Breast epithelium (tissue), 4 donors: Measurements from ENCODE around the gene AGAP1. TPM values are rescaled to one million over a fixed set of nuclear protein-coding genes. Genes with fewer than 3 reads are reported as not detected.

Experiments used
- DNase-seq, 2 donors: peaks; one replicate each; pipeline ENCODE4 v3.0.0-alpha.2; 2019; ENCODE audit warnings: low spot score in 2 of 2
- H3K27ac ChIP-seq, 2 donors: fragments of 200-600 bp; sonication (generic) in 1 of 2; one replicate each; pipeline ENCODE4 v1.5.1; 2016 to 2019; ENCODE audit warnings: mild to moderate bottlenecking in 1 of 2
- H3K27me3 ChIP-seq, 2 donors: fragments of 200-600 bp; sonication (generic) in 1 of 2; one replicate each; pipeline versions ENCODE4 v1.5.1 to v1.6.0; 2017 to 2019; ENCODE audit warnings: control low read depth in 1 of 2, mild to moderate bottlenecking in 1 of 2
- H3K36me3 ChIP-seq: fragments of 200-600 bp; one replicate; pipeline ENCODE4 v1.5.1; 2019
- H3K4me1 ChIP-seq, 2 donors: fragments of 200-600 bp; sonication (generic); one replicate each; pipeline ENCODE4 v1.5.1; 2016 to 2019; ENCODE audit warnings: control low read depth in 1 of 2
- H3K4me3 ChIP-seq, 3 donors: fragments of 200-600 bp; sonication (generic); 1 replicate in 2 of 3; 2 replicates in 1 of 3; pipeline ENCODE4 v1.5.1; 2016 to 2019; ENCODE audit warnings: mild to moderate bottlenecking in 3 of 3, moderate library complexity in 2 of 3
- H3K9me3 ChIP-seq, 2 donors: fragments of 200-600 bp; sonication (generic) in 1 of 2; one replicate each; pipeline ENCODE4 v1.5.1; 2016 to 2019; ENCODE audit warnings: control low read depth in 1 of 2
- CTCF ChIP-seq, 3 donors: fragments of 450-650 bp; IDR thresholded peaks; one replicate each; pipeline ENCODE4 v1.5.1; 2016 to 2017; ENCODE audit warnings: antibody characterized with exemption in 3 of 3, mild to moderate bottlenecking in 3 of 3, moderate library complexity in 3 of 3
- POLR2A ChIP-seq: fragments of 450-650 bp; IDR thresholded peaks from one replicate; pipeline ENCODE4 v1.6.1; 2016; ENCODE audit warnings: antibody characterized with exemption, mild to moderate bottlenecking, moderate library complexity
- POLR2AphosphoS5 ChIP-seq, 3 donors: sonication (generic); formaldehyde crosslinking; IDR thresholded peaks; one replicate each; pipeline ENCODE4 v1.6.1; 2017; ENCODE audit warnings: antibody characterized with exemption in 3 of 3
- intact Hi-C: fragments of 100-400 bp; cut with DNase I; formaldehyde crosslinking; loops from one replicate; pipeline ENCODE4 v1.15.1; 2023; ENCODE audit warnings: low total_unique reads
- total RNA-seq, 3 donors: library from RNA; depleted of rRNA; stranded (reverse); fragments of >200 nt; gene quantifications; one replicate each; pipeline ENCODE4 v1.1.0, GENCODE V29; 2016

Gene AGAP1
- total RNA-seq, 3 donors from 2014 or later, result 19.7 to 27.1 (median 25.9) TPM

- H3K4me1 ChIP-seq, result peaks cover 5 to 10% of the 10 kb centered on the region in 2 donors
- intact Hi-C loops, result no loop called here
- TF ChIP-seq POLR2A, result no peak
- no peak for TF ChIP-seq POLR2AphosphoS5 (IDR thresholded peaks at IDR 0.05)
- TF ChIP-seq CTCF (IDR thresholded peaks at IDR 0.05), result no peak
- H3K9me3 ChIP-seq, result no peaks in the 10 kb centered on the region
- peak overlapping the region in 1 of 3 donors; percentile 80 for H3K4me3 ChIP-seq
- no peaks in the 10 kb centered on the region for H3K27me3 ChIP-seq
- H3K36me3 ChIP-seq, result no peaks in the 10 kb centered on the region
- DNase-seq, result no peak
- no peak overlapping the region for H3K27ac ChIP-seq
These were observed 174.9 kb downstream of the AGAP1 start for GRCh38 chr2:235668782-235669181.

- DNase-seq, result no peak
- Histone ChIP-seq H3K27me3 (no peaks in the 10 kb centered on the region), H3K4me3 (peak overlapping the region; percentile 58 to 80 (median 59)), H3K36me3 (no peaks in the 10 kb centered on the region), H3K27ac (peak overlapping the region in 1 of 2 donors; percentile 69), H3K4me1 (peaks cover 5 to 10% of the 10 kb centered on the region in 2 donors), H3K9me3 (no peaks in the 10 kb centered on the region)
- intact Hi-C loops, result no loop called here
- no peak for TF ChIP-seq POLR2A
These were observed 175.5 kb downstream of the AGAP1 start for GRCh38 chr2:235669269-235669831.

GRCh38 chr2:235669983-235670962 lies 176.4 kb downstream of the AGAP1 start:
- DNase-seq, result peak; percentile 30 to 61
- peak overlapping the region in 1 of 2 donors; percentile 69 for H3K27ac ChIP-seq
- no peaks in the 10 kb centered on the region for H3K9me3 ChIP-seq
- H3K36me3 ChIP-seq, result no peaks in the 10 kb centered on the region
- peak overlapping the region; percentile 58 to 80 (median 59) for H3K4me3 ChIP-seq
- H3K4me1 ChIP-seq, result peaks cover 5 to 10% of the 10 kb centered on the region in 2 donors
- no peak for TF ChIP-seq POLR2A
- TF ChIP-seq CTCF (IDR thresholded peaks at IDR 0.05), result peak in 1 of 3 donors; percentile 44
- no peak for TF ChIP-seq POLR2AphosphoS5 (IDR thresholded peaks at IDR 0.05)
- intact Hi-C loops, result no loop called here
- H3K27me3 ChIP-seq, result no peaks in the 10 kb centered on the region

GRCh38 chr2:235670974-235671787 lies 177.3 kb downstream of the AGAP1 start:
- no peak for DNase-seq
- Histone ChIP-seq H3K9me3 (no peaks in the 10 kb centered on the region), H3K27ac (peak overlapping the region in 1 of 2 donors; percentile 69), H3K4me1 (peaks cover 0 to 2% of the 10 kb centered on the region in 2 donors), H3K4me3 (peak overlapping the region; percentile 58 to 80 (median 59)), H3K27me3 (no peaks in the 10 kb centered on the region), H3K36me3 (no peaks in the 10 kb centered on the region)
- intact Hi-C loops, result no loop called here
- no peak for TF ChIP-seq CTCF (IDR thresholded peaks at IDR 0.05)
- no peak for TF ChIP-seq POLR2A
- TF ChIP-seq POLR2AphosphoS5 (IDR thresholded peaks at IDR 0.05), result no peak

- Histone ChIP-seq H3K9me3 (no peaks in the 10 kb centered on the region), H3K4me3 (peak overlapping the region in 1 of 3 donors; percentile 59), H3K36me3 (no peaks in the 10 kb centered on the region), H3K27ac (no peak overlapping the region), H3K4me1 (no peaks in the 10 kb centered on the region), H3K27me3 (no peaks in the 10 kb centered on the region)
- DNase-seq, result no peak
- intact Hi-C loops, result no loop called here
- TF ChIP-seq POLR2AphosphoS5 (IDR thresholded peaks at IDR 0.05), result no peak
- TF ChIP-seq POLR2A, result no peak
- TF ChIP-seq CTCF (IDR thresholded peaks at IDR 0.05), result no peak
These were observed 178.9 kb downstream of the AGAP1 start for GRCh38 chr2:235672720-235673119.
